ENCODE measurements around the gene PPP3CA.

- TF ChIP-seq EZH2 (IDR thresholded peaks at IDR 0.05; ENCODE audit: borderline replicate concordance, low read length) = no peak
- TF ChIP-seq, protein P1, sequence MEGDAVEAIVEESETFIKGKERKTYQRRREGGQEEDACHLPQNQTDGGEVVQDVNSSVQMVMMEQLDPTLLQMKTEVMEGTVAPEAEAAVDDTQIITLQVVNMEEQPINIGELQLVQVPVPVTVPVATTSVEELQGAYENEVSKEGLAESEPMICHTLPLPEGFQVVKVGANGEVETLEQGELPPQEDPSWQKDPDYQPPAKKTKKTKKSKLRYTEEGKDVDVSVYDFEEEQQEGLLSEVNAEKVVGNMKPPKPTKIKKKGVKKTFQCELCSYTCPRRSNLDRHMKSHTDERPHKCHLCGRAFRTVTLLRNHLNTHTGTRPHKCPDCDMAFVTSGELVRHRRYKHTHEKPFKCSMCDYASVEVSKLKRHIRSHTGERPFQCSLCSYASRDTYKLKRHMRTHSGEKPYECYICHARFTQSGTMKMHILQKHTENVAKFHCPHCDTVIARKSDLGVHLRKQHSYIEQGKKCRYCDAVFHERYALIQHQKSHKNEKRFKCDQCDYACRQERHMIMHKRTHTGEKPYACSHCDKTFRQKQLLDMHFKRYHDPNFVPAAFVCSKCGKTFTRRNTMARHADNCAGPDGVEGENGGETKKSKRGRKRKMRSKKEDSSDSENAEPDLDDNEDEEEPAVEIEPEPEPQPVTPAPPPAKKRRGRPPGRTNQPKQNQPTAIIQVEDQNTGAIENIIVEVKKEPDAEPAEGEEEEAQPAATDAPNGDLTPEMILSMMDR (conservative IDR thresholded peaks at IDR 0.05 in 1 of 2, IDR thresholded peaks at IDR 0.05 in 1 of 2; ENCODE audit: extremely low read depth in 1 of 2, insufficient read depth in 1 of 2, low read depth in 1 of 2, low read length in 2 of 2) = no peak
These were observed 60.7 kb downstream of the PPP3CA start for GRCh38 chr4:101286663-101287062.
